Breast epithelium (tissue), 3 donors: ENCODE results near the gene DSG3.

Experiments used
- POLR2AphosphoS5 ChIP-seq, 3 donors: sonication (generic); formaldehyde crosslinking; IDR thresholded peaks; one replicate each; pipeline ENCODE4 v1.6.1; 2017; ENCODE audit warnings: antibody characterized with exemption in 3 of 3
- TF ChIP-seq, protein P1 (sequence below), 3 donors: fragments of 450-650 bp; IDR thresholded peaks; one replicate each; pipeline ENCODE4 v1.5.1; 2016 to 2017; ENCODE audit warnings: antibody characterized with exemption in 3 of 3, mild to moderate bottlenecking in 3 of 3, moderate library complexity in 3 of 3

DNA sequence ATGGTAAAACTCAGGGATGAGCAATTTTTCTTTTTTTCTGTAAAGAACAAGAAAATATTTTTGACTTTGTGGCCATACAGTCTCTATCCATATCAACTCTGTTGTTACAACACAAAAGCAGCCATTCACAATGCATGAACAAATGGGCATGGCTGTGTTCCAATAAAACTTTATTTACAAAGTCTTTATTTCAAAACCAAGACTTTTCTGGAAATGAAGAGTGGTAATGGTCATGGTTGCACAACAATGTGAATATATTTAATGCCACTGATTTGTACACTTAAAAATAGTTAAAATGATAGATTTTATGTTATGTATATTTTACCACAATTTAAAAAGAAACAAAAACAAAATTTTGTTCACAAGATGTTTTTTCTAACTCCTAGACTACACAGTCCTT is 1.6 kb upstream of the DSG3 start:
- TF ChIP-seq, protein P1, sequence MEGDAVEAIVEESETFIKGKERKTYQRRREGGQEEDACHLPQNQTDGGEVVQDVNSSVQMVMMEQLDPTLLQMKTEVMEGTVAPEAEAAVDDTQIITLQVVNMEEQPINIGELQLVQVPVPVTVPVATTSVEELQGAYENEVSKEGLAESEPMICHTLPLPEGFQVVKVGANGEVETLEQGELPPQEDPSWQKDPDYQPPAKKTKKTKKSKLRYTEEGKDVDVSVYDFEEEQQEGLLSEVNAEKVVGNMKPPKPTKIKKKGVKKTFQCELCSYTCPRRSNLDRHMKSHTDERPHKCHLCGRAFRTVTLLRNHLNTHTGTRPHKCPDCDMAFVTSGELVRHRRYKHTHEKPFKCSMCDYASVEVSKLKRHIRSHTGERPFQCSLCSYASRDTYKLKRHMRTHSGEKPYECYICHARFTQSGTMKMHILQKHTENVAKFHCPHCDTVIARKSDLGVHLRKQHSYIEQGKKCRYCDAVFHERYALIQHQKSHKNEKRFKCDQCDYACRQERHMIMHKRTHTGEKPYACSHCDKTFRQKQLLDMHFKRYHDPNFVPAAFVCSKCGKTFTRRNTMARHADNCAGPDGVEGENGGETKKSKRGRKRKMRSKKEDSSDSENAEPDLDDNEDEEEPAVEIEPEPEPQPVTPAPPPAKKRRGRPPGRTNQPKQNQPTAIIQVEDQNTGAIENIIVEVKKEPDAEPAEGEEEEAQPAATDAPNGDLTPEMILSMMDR (IDR thresholded peaks at IDR 0.05): no peak
- TF ChIP-seq POLR2AphosphoS5 (IDR thresholded peaks at IDR 0.05): no peak
